NCI-H1417 treated with DMSO at 0.1 percent for 48 hours (cell line): ENCODE data around the gene KRT72.

Source experiments
- DNase-seq: peaks from one replicate; lab custom pipeline; 2025; lab: John Stamatoyannopoulos, UW

Gene KRT72

DNA sequence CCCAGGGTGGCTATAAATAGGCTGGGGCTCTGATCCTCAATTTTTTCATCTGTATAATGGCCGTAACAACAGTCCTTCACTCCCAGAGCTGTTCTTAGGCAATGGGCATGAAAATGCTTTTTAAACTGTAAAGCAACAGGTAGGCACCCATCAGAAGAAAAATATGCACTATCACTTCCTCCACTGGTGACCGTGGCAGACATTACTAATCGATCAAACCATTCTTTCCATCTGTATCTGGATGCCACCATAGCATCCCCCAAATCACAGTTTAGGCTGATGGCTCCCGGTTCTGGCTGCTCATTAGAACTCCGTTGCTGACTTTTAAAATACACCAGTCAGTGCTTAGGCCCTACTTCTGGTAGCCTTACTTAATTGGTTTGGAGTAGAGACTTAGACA is 59.6 kb downstream of the KRT72 start:
- no peak for DNase-seq

GRCh38 chr12:52540531-52540930 is 60.7 kb downstream of the KRT72 start:
- DNase-seq = no peak

- DNase-seq = no peak
These were observed 61.5 kb downstream of the KRT72 start for GRCh38 chr12:52539821-52540173.

GRCh38 chr12:52539083-52539820 is 62.0 kb downstream of the KRT72 start:
- peak; percentile 52 for DNase-seq

DNA sequence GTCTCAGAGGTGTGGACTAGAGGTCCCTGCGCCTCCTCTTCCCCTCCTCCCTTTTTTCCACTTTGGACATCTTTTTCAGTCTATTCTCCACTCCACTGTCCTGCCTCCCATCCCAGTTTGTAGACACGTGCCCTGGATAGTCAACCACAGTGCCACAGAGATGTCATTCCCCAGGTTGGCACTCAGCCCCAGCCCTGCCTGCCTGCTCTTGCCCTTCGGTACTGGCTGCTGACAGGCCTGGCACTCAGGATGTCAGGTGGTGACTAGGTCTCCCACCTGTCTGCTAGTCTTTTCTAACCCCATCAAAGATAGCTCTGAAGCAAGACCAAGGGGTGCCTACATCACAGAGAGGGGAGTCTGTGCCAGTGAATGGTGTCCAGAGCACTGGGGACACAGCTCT is 64.2 kb downstream of the KRT72 start:
- no peak for DNase-seq
